Panc1 (cell line): ENCODE measurements around the gene KRT33A. TPM values are rescaled to one million over a fixed set of nuclear protein-coding genes. Genes with fewer than 3 reads are reported as not detected.

ENCODE experiments used
- ATAC-seq: fragments of 200-7000 bp; cut with Tn5 transposase; 2 replicates; pipeline ENCODE4 v1.9.1; 2020; ENCODE audit warnings: mild to moderate bottlenecking, moderate library complexity
- BruUV-seq: library from RNA; stranded (reverse); fragments of 400-500 nt; replicated peaks from 2 replicates; lab custom pipeline; 2021; lab: Mats Ljungman, UMichigan
- CTCF ChIA-PET: fragments of 300-600 bp; sonication (Branson Sonifier 250); formaldehyde crosslinking; loops from one replicate; lab custom pipeline; 2022; ENCODE audit warnings: antibody characterized with exemption; lab: Charles Lee
- POLR2A ChIA-PET: fragments of 300-600 bp; sonication (Branson Sonifier 250); formaldehyde crosslinking; loops from one replicate; lab custom pipeline; 2022; ENCODE audit warnings: antibody characterized with exemption; lab: Charles Lee
- DNase-seq: peaks from one replicate; pipeline ENCODE4 v3.0.0-alpha.2; 2010; ENCODE audit warnings: low read depth, low spot score
- H3K27ac ChIP-seq: 2 replicates; pipeline ENCODE4 v1.5.1; 2011; ENCODE audit warnings: mild to moderate bottlenecking, low read length, inconsistent platforms
- H3K27me3 ChIP-seq: fragments of 200-500 bp; sonication (Bioruptor generic); 2 replicates; pipeline ENCODE4 v1.6.0; 2014; ENCODE audit warnings: low read length, inconsistent platforms; ENCODE audit not compliant: control insufficient read depth, insufficient read depth
- H3K36me3 ChIP-seq: fragments of 200-500 bp; sonication (Bioruptor generic); 2 replicates; pipeline ENCODE4 v1.5.1; 2014; ENCODE audit warnings: inconsistent platforms, mild to moderate bottlenecking, low read length, moderate library complexity; ENCODE audit not compliant: control insufficient read depth, insufficient read depth
- H3K4me1 ChIP-seq: 2 replicates; pipeline ENCODE4 v1.5.1; 2011; ENCODE audit warnings: inconsistent platforms, mild to moderate bottlenecking, low read length, moderate library complexity; ENCODE audit not compliant: control insufficient read depth, insufficient read depth
- H3K4me3 ChIP-seq, 2 experiments: 2 replicates each; pipeline ENCODE4 v1.5.1; 2011 to 2012; ENCODE audit warnings: low read depth in 2 of 2, low read length in 2 of 2, mild to moderate bottlenecking in 2 of 2, inconsistent platforms in 1 of 2, moderate library complexity in 1 of 2
- H3K9me3 ChIP-seq: fragments of 200-500 bp; sonication (Bioruptor generic); 2 replicates; pipeline ENCODE4 v1.5.1; 2014; ENCODE audit warnings: low read depth, mild to moderate bottlenecking, inconsistent platforms, low read length, moderate library complexity; ENCODE audit not compliant: control insufficient read depth, insufficient read depth
- POLR2AphosphoS5 ChIP-seq: IDR thresholded peaks from 2 replicates; pipeline ENCODE4 v1.6.1; 2012; ENCODE audit warnings: mild to moderate bottlenecking, low read depth, low read length, moderate library complexity
- SIN3A ChIP-seq: IDR thresholded peaks from 2 replicates; pipeline ENCODE4 v1.6.1; 2012; ENCODE audit warnings: low read depth, mild to moderate bottlenecking, low read length, moderate library complexity, borderline replicate concordance; ENCODE audit not compliant: insufficient read depth
- TCF7L2 ChIP-seq: IDR thresholded peaks from 2 replicates; pipeline ENCODE4 v1.6.1; 2011; ENCODE audit warnings: mild to moderate bottlenecking, low read depth, low read length, inconsistent platforms
- in situ Hi-C: cut with HindIII; loops from 2 replicates; pipeline ENCODE4 v1.10.0; 2016; ENCODE audit warnings: low sequenced_read_pairs, low pct_unique_long_range_greater_than_20kb
- intact Hi-C: fragments of 100-400 bp; cut with micrococcal nuclease; formaldehyde crosslinking; loops from one replicate; pipeline ENCODE4 v1.10.0; 2022; ENCODE audit not compliant: unreplicated experiment
- total RNA-seq: library from RNA; stranded (reverse); gene quantifications from one replicate; pipeline ENCODE4 v1.2.1, GENCODE V29; 2021; ENCODE audit not compliant: unreplicated experiment
- TF ChIP-seq, protein P1 (sequence below), 2 experiments: IDR thresholded peaks; 2 replicates each; pipeline ENCODE4 v1.6.1; 2011 to 2012; ENCODE audit warnings: low read depth in 2 of 2, control low read depth in 1 of 2, low read length in 1 of 2, mild to moderate bottlenecking in 1 of 2, moderate library complexity in 1 of 2; ENCODE audit not compliant: insufficient read depth in 1 of 2
- TF ChIP-seq, protein P2 (sequence below): fragments of 450-650 bp; IDR thresholded peaks from 2 replicates; pipeline ENCODE4 v1.5.1; 2017; ENCODE audit warnings: mild to moderate bottlenecking

Gene KRT33A
- total RNA-seq, 1 experiment from 2014 or later = not detected

DNA sequence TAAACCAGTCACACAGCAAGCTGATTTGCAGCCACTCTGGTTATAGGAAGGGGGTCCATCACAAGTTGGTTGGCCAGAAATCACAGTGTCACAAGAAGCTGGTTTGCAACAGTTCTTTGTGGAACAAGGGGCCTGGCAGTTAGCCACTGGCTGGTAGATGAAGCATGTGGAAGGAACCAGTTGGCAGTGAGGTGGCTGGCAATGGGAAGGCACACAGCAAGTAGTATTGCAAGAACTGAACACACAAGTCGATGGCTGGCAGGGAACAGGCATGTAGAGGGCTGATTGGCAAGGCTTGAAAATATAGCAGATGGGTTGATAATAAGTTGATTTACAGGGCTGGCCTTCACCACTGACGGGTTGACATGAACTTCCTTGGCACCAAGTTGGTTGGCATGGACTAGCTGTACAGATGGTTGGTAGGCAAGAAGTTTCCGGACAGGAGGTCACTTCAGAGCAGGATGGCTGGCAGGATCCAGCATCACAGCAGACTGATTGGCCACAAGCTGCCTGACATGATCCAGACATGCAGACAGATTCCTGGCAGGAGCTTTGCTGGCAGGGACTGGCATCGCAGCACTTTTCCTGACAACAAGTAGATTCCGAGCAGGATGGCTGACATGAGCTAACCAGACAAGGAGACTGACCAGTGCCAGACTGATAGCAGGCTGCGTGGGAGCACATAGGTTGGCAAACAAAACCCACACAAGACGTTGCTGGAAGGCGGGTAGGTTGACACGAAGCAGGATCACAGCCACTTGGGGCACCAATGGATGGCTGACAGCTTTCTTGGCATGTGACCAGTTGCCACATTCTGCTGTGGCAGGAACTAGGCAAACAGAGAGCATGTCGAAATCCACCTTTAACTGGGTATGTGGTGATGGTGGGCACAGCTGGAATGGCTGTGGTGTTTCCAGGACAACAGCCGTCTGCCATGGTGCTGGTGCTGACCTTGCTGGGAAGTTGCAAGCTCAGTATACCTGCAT is 48.4 kb downstream of the KRT33A start, which contains the start of gene KRTAP29-1:
Gene KRTAP29-1 (minus strand): TSS at position 936 of the 986 bp plus-strand sequence. CDS start 0 bp downstream, at position 936.
- BruUV-seq = no TSS peak

DNA sequence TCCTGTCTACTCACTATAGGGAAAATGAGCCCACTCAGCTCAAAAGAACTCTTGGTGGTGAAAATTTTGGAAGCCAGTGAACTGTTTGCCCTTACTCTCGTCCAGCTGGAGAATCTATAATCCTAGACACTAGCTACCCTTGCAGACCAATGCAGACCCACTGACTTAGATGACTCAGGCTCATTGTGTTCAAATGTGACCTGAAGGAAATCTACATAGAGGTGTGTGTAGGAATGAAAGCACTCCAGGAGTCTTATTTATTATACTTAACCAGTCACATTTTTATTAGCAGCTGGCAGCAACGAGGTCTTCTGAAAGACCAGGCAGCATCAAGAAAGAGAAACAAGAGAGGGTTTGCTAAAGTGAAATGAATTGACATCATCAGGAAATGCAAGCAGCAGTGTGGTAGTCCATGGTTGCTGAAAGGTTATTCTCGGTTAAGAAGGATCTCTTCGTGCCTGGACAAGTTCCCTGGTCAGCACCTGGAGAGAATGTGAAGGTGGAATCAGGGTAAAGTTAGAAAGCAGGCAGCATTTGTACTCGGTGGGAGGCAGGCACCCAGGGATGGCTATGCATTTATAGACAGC is 49.3 kb downstream of the KRT33A start:
- intact Hi-C loops (no loop called here), in situ Hi-C loops (no loop called here)
- no peak for DNase-seq
- Histone ChIP-seq H3K4me3 (no peak overlapping the region), H3K27ac (no peak overlapping the region), H3K4me1 (no peaks in the 10 kb centered on the region), H3K9me3 (no peaks in the 10 kb centered on the region), H3K36me3 (no peaks in the 10 kb centered on the region), H3K27me3 (peaks cover 2% of the 10 kb centered on the region; the same call in 1 of the 2 replicates)
- ChIA-PET POLR2A (no interaction called here), CTCF (interaction anchor here (0.5 kb wide), 1 partner anchor 515 kb away, joined by 5 read pairs; no protein-coding TSS in a partner anchor)
- no peak for ATAC-seq
- TF ChIP-seq TCF7L2 (no peak), SIN3A (no peak), POLR2AphosphoS5 (no peak)
- TF ChIP-seq, protein P1, sequence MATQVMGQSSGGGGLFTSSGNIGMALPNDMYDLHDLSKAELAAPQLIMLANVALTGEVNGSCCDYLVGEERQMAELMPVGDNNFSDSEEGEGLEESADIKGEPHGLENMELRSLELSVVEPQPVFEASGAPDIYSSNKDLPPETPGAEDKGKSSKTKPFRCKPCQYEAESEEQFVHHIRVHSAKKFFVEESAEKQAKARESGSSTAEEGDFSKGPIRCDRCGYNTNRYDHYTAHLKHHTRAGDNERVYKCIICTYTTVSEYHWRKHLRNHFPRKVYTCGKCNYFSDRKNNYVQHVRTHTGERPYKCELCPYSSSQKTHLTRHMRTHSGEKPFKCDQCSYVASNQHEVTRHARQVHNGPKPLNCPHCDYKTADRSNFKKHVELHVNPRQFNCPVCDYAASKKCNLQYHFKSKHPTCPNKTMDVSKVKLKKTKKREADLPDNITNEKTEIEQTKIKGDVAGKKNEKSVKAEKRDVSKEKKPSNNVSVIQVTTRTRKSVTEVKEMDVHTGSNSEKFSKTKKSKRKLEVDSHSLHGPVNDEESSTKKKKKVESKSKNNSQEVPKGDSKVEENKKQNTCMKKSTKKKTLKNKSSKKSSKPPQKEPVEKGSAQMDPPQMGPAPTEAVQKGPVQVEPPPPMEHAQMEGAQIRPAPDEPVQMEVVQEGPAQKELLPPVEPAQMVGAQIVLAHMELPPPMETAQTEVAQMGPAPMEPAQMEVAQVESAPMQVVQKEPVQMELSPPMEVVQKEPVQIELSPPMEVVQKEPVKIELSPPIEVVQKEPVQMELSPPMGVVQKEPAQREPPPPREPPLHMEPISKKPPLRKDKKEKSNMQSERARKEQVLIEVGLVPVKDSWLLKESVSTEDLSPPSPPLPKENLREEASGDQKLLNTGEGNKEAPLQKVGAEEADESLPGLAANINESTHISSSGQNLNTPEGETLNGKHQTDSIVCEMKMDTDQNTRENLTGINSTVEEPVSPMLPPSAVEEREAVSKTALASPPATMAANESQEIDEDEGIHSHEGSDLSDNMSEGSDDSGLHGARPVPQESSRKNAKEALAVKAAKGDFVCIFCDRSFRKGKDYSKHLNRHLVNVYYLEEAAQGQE (IDR thresholded peaks at IDR 0.05; ENCODE audit: insufficient read depth in 1 of 2, low read depth in 2 of 2, low read length in 1 of 2) = no peak
- TF ChIP-seq, protein P2, sequence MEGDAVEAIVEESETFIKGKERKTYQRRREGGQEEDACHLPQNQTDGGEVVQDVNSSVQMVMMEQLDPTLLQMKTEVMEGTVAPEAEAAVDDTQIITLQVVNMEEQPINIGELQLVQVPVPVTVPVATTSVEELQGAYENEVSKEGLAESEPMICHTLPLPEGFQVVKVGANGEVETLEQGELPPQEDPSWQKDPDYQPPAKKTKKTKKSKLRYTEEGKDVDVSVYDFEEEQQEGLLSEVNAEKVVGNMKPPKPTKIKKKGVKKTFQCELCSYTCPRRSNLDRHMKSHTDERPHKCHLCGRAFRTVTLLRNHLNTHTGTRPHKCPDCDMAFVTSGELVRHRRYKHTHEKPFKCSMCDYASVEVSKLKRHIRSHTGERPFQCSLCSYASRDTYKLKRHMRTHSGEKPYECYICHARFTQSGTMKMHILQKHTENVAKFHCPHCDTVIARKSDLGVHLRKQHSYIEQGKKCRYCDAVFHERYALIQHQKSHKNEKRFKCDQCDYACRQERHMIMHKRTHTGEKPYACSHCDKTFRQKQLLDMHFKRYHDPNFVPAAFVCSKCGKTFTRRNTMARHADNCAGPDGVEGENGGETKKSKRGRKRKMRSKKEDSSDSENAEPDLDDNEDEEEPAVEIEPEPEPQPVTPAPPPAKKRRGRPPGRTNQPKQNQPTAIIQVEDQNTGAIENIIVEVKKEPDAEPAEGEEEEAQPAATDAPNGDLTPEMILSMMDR = no peak
- no TSS peak for BruUV-seq

More for the DNA sequence above, 48.4 kb downstream of the KRT33A start, which contains the start of gene KRTAP29-1:
- no peak for TF ChIP-seq SIN3A
- TF ChIP-seq TCF7L2 = no peak
- TF ChIP-seq, protein P1 (IDR thresholded peaks at IDR 0.05; ENCODE audit: insufficient read depth in 1 of 2, low read depth in 2 of 2, low read length in 1 of 2) = no peak
- TF ChIP-seq, protein P2 = no peak
- TF ChIP-seq POLR2AphosphoS5 = no peak
- Histone ChIP-seq H3K27ac (no peak within 1 kb of the TSS), H3K27me3 (peaks cover 2% of the 10 kb centered on the region; the same call in 1 of the 2 replicates), H3K9me3 (no peaks in the 10 kb centered on the region), H3K4me1 (no peaks in the 10 kb centered on the region), H3K4me3 (no peak within 1 kb of the TSS), H3K36me3 (no peaks in the 10 kb centered on the region)
- DNase-seq = no peak
- in situ Hi-C loops (no loop called here), intact Hi-C loops (no loop called here)
- ChIA-PET CTCF (no interaction called here), POLR2A (no interaction called here)
- no peak for ATAC-seq
